CD4-positive, alpha-beta T cell treated with Interleukin-2 at 100 ng/mL for 4 hours (primary cell): Measurements from ENCODE around the gene ALX4.

Experiments
- DNase-seq: peaks from one replicate; pipeline ENCODE4 v3.0.0-alpha.2; 2020; ENCODE audit warnings: low spot score

ALX4 gene

DNA sequence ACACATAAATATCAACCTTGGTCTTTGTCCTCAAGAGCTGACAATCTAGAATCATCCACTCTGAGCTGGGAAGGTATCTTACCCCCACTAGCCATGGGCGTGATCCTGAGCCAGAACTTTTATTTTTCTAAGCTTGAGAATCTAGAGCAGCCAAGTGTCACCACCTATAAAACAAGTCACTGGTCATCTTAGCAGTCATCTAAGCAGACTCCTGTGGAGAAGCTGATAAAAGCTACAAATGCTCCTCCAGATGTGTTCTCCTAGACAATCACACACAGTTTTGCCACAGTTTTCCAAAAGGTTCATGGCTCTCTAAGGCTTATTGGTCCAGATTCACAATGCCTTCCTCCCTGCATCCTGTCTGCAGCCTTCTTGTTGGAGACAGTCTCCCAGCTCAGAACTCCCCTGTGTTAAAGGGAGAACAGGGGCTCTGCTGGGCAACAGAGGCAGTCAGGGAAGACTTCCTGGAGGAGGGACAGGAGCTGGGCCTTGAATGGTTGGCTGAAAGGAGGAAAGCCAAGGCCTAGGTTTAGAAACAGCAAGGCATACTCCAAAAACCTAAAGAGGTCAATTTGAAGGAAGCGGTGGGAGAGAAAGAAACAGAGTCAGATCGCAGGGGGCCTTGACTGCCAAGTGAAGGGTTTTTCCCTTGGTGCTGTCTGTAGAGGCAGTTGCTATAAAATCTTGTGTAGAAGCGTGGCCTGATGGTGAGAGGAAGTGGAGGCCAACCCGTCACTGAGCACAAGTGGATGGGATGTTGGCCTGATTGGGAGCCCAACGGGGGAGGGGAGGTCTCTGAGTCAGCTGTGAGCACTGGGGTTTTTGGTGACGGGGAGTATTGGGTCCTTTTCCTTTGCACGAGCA lies 42.0 kb downstream of the ALX4 start:
- no peak for DNase-seq

DNA sequence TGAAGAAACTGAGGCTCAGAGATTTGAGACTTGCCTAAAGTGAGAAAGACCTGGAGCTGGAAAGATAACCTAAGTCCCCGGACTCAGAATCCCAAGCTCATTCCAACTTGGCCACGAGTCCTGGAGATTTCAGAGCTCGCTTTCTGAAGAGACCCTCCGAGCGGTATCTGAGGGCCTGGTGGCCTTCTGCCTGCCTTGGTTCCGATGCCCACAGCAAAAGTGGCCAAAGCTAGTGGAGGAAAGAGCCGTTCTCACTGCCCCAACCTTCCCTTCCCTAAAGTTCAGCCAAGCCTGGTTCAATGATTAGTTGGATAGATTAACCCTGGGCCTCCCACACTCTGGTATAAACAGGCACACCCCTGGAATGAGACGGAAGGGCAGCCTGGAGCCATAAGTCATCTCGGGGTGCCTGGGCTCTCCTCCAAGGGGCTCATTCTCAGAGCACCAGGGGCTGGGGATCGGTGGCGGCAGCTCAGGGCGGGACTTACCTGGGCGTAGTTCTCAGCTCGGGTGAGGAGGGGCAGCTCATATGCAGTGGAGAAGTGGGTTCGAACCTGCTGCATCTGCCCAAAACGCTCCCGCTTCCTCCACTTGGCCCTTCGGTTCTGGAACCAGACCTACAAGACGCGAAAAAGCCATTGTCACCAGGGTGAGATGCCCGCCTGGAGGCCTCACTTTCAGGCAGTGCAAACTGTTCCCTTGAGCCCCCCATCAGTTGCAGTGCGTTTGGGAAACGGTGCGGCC lies 42.8 kb downstream of the ALX4 start:
- DNase-seq, result no peak

DNA sequence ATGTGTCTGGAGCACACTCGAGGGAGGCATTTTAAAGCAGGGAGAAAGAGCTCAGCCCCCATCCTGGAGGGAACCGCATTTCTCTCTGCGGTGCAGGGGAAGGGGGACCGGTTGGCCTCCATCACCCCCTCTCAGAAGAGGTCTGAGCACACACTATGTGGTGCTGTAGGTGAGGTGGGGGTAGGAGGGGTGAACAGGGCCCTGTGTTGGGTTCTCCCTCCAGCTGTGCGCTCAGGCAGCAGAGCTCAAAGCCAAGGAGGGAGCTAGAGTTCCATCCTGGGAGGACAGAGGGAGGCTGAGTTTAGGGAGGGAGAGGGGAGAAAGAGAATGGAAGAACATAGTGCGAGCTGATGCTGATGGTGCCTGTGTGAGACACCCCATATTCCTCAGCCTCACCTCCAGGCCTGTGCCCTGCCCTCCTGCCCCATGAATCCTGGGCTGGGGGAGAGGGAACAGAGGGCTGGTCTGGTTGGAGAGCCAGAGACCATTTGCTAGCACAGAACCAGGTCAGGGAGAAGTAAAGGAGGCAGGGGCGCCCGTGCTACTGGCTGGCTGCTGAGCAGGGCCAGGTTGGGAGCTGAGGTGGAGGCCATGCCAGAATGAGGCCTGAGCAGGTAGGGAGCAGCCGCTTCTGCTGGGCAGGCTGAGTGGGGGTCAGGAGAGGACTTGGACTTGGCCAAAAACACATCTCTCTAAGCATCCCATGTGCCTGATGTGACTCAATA lies 43.7 kb downstream of the ALX4 start:
- DNase-seq, result no peak

DNA sequence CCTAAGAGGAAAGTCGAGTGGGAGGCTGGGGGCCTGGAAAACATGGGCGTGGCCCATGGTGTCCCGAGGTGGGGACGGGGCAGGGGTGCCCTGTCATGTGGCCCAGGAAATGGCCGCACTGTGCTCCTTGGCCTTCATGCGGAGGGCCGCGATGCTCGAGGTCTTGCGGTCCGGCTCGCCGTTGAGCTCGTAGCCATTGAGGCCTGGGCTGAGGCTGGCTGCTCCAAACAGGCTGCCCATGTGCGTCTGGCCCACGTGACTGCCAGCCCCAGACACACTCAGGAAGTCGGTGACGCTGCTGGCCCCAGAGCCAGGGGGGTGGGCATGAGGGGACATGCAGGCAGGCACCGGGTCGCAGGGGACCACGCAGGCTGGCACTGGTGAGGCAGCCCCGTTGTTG lies 45.2 kb downstream of the ALX4 start:
- DNase-seq, result no peak

GRCh38 chr11:44264438-44264749 lies 45.5 kb downstream of the ALX4 start:
- no peak for DNase-seq

DNA sequence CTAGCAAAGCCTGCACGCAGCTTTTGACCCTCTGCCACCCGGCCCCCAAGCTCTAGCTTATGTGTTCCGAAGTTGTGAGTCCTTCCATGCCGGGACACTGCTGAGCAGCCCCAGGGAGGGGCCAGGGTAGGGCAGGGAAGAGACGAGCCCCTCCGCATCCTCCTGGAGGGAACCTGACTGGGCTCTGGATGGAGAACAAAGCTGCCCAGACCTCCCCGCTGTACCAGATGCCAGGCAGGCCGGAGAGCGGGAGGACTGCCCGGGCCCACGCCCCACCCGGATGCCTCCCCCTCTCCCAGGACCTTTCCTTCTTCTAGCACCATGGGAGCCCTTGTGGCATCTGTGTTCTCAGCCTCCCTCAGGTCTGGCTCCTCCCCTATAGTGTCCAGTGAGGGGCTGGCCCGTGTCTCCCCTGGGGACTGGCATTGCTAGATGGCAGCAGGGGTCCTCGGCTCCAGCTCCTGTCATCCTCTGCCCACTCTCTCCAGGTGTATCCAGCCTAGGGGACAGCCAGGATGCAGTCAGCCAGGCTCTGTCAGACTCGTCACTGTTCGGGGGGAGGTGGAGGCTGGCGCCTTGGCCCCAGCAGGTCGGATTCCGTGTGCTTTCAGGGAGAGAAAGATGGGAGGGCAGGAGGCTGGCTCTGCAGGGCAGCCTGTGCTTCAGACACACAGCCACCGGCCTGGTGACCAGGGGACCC lies 46.1 kb downstream of the ALX4 start:
- no peak for DNase-seq

DNA sequence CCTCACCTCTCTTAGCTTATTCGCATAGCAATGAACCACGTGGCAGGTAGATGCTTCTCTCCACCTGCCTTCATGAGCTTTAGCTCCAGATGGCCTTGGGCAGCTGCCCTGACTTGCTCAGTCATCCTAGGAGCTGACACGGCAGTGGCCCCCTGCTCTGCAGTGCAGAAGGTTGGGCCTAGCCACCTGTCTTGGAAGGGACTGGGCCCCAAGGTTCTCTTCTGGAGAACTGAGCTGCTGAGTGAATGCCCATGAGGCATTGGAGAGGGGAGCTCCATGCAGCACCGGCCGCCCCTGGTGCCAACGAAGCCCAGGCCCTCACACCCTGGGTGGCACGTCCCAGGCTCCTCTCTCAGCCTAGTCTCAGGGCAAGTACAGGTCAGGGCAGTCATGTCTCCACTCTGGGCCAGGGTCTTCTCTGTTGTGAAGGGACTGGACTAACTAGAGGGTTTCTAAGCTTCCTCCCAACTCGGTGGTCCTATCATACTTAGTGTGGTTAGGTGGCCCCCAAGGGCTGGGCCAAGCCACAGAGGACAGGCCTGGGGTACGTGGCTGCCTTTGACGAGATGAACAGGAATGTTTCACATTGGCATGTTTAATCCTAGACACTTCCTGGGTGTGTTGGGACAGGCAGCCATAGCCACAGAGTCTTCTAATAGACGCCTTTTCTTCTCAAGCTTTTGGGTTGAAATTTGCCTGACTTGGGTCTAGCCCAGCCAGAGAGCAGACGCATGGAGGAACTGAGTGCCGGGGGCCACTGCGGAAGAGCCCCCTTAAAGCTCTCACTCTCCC lies 47.9 kb downstream of the ALX4 start:
- no peak for DNase-seq

DNA sequence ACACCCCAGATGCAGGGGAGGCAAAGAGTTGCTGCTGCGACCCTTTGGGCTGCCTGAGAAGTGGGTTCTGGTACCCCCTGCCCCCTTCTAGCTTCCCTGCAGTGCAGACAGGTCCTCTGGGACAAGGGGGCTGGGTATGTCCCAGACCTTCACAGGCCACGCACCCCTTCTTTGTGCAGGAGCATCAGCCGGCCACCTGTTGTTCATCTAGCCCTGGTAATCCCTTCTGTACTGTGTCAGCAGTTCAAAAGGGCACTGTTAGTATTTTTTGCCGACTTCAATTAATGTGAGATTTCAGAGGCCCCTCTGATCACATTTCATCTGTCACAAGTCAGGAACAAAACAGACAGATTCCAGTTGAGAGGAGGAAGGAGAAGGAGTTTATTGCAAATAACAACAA lies 49.9 kb downstream of the ALX4 start:
- DNase-seq, result no peak

DNA sequence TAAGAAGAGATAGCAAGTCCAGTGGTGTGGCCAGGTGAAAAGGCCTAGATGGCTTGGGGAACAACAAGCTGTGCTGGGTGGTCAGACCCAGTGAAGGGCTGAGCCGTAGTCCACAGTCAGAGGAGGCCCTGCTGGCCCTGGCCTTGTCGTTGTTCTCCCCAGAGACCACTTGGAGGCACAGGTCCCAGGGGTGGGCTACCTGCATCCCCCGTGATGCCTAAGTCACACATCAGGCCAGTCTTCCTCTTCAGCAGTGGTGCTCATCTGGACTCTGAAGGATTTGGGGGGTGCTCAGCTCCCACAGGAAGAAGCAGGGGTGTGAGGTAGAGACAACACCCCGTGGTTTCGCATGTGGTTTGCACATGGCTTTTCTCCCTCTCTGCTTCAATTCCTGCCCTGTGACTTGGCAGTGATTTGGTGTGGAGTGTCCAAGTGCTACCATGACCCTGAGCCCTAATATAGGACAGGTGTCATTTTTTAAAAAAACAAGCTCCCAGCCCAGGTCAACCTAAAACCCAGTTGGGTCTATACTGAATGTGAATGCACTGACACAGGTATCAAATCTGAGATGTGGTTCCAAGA lies 51.0 kb downstream of the ALX4 start:
- no peak for DNase-seq

DNA sequence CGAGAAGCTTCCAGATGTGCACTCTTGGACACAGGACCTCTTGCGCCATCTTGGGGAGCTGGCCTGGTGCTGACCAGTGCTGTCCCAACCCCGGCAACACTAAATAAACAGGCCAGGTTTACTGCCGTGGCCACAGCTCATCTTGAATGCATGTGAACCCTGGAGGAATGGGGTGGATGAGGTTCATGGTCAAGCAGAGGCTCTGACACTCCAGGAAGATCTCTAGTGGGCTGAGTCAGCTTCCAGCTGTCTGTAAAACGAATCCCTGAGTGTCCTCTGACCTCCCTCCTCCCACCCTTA lies 51.8 kb downstream of the ALX4 start:
- DNase-seq, result no peak

DNA sequence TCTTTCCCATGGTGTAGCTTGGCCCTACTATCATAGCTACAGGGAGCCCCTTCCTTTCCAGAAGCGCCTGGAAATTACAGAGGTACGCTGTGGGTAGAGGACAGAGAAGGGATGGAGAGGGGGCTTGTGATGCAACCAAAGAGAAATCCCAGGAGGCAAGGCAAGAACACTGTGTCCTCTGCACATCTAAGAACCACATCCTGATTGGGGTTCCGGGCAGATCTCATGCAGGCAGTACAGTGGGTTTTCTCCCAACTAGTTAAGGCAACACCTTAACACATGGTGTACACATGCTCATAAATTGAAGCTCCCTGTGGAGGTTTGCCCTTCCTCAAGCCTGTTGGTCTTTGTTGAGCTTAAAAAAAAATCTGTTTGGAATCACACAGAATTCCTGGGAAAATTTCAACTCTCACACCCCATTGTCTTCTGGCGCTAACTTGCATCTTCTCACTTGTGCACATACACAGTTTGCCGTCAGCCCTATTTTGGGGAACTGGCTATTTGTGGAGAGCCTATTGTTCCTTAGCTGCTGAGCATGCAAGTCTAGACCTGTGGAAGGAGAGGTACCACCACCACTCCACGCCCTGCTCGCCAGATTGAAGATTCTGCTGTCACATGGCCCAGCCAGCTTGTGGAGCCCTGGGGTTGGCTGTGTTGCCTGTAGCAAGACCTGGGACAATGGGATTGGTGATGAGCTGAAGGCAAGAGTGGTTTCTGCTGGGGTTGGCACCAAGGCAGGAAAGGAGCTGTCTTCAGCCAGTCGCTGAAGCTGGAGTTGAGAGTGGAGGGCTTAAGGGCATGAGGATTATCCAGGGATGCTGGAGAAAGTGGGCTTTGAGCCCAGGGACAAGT lies 52.4 kb downstream of the ALX4 start:
- DNase-seq, result no peak

GRCh38 chr11:44256673-44257291 lies 53.2 kb downstream of the ALX4 start:
- DNase-seq, result no peak

DNA sequence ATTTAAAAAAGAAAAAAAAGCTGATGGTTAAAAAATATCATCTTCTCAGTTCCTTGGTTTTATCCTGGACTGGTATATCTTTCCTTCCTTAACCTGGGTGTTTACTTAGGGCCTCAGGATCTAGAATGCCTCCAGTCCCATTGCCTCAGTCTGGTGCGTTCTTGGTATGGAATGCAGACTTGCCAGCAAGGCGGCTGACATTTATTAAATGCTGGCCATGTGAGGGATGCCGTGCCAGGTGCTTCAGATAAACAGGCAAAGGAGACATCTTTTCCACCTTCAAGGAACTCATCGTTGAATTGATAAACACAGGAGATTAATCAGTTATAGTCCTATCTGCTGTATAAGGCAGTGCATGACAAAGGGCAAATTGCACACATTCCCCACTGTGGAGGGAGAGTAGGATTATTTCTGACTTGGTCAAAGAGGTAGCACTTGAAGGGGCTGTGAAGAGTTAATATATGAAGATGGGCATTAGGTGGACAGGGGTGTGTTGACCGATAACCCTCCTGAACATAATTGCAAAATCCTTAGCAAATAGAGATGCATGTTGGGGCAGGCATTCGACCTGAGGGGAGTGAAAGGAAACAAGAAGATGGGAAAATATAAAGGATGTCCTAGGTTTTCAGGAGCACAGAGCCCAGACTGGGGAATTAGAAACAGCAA lies 54.4 kb downstream of the ALX4 start:
- no peak for DNase-seq

DNA sequence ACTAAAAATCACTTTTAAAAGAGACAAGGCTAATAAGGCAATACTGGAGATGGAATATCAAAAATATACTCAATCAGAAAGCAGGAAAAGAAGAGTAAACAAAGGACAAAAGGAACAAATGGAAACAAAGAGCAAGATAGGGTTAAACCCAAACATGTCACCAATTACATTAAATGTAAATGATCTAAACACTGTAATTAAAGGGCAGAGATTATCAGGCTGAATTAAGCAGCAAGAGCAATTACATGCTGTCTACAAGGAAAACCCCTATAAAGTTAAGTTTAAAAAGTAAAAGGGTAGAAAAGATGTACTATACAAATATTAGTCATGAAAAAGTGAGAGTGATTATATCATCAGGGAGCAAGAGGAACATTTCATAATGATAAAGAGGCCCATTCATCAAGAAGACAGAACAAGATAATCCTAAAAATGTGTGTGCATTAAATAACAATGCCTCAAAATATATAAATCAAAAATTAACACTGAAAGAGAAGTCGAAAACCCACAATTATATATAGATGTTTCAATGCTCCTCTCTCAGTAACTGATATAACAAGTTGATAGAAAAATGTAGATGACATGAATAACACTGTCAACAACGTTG lies 56.8 kb downstream of the ALX4 start:
- DNase-seq, result no peak

DNA sequence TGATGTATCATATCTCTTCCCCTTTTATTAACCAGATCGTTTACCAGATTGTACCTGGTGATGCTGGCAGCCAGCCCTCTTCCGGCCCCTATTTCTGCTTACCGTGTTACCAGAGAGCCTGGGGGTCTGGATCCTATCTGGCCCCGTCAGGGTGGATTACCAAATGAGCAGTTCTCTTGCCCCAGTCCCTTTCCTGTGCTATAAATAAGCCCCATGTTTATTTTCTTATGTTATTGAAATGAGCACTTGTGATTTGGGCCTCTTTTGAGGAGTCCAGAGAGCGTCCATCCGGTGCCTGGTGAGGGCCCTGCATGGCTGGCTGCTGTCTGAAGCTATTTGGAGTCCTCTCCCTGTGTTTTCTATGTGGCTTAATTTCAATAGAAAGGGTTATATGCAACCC lies 59.5 kb downstream of the ALX4 start:
- no peak for DNase-seq

DNA sequence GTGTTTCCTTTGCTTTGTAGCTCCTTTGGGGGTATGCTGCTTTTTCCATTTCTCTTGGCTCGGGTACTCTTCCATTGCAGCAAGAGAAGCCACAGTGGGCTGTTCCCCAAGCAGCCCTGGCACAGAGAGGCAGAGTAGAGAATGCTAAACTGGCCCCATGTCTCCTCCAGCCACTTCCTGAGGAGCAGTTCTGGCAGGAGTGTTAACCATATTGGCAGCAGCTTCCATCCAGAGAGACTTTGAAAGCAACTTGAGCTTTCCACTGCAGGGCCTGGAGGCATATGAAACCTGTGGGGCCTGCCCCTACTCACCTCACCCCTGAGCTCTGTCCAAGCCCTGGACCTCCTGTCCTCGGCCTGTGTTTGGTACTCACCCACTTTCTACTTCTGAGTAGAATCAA lies 61.8 kb downstream of the ALX4 start:
- no peak for DNase-seq

DNA sequence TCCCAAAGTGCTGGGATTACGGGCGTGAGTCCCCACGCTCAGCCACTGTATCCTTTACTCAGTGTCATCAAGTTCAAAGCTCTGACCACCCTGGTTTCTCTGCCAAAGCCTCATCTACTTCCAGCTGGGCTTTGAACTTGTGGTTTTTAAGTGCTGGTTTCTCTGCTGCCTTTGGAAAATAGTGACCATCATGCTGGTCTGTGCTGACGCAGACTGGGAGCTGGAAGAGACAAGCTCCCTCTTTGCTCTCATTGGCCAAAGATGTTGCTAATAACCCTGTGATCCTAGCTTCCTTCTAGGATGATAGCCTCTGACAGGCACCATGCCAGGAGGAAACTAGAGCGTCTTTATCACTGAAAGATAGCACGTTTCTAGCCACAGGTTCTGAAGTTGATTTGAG lies 62.4 kb downstream of the ALX4 start:
- DNase-seq, result no peak

GRCh38 chr11:44246726-44247125 lies 63.2 kb downstream of the ALX4 start:
- no peak for DNase-seq
